GM21723 (cell line): Measurements from ENCODE around the gene ERMARD.
"Not testable (repeated sequence)": the region's sequence is repeated elsewhere in the genome, so short reads cannot be mapped to it uniquely, and the experiment has no call there.

ENCODE experiments used
- ATAC-seq: cut with Tn5 transposase; IDR thresholded peaks from one replicate; pipeline ENCODE4 v1.9.1; 2021; ENCODE audit warnings: mild to moderate bottlenecking, moderate library complexity; ENCODE audit not compliant: unreplicated experiment

The ERMARD gene

DNA sequence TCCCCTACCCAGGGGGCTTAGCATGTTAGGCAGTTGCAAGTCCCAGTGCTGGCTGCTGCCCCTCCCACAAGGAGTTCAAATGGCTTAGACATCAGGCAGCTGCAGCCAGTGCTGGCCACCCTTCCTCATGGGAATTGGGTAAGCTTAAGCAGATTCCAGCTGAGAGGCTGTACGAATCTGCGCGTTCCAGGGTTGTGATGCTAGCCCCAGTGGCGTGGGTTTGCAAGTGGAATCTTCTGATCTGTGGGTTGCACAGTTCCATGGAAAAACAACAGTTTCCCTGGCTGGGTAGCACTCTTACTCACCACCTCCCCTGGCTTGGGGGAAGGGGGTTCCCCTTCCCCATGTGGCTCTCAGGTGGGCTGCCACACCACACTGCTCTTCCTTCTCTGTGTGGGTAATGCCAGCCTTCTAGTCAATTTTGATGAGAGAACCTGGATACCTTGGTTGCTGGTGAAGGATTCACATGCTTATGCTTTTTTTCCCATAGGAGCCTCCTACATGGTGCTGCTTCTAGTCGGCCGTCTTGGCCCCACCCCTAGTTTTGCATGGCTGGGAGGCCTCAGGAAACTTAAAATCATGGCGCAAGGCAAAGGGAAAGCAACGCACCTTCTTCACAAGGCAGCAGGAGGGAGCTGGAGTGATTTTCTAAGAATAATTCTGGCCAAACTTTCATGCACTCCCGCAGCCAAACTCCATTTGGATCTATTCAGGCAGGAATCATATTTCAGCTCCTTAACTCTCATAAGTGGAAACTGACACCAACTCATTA is 13.0 kb upstream of the ERMARD start:
- ATAC-seq, result no peak

DNA sequence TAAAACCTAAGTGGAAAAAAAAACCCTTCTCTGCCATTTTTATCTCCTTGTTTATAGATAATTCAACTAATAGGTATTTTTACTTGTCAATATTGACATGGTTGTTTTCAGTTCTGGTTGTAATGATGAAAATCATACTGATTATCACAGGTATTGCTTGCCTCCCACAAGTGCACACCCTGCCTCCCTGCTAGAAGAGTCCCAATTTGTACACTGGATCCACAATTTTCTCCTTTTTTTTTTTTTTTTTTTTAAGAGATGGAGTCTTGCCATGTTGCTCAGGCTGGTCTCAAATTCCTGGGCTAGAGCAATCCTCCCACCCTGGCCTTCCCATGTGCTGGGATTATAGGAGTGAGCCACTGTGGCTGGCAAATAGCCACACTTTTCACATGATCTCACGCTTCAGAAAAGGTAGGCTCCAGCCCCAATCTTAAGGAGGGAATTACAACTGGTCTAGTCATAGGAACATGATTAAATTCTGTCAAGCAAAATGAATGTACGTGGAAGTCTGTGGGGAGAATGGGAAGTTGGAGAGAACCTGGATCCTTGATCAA is 12.4 kb upstream of the ERMARD start:
- ATAC-seq, result no peak

DNA sequence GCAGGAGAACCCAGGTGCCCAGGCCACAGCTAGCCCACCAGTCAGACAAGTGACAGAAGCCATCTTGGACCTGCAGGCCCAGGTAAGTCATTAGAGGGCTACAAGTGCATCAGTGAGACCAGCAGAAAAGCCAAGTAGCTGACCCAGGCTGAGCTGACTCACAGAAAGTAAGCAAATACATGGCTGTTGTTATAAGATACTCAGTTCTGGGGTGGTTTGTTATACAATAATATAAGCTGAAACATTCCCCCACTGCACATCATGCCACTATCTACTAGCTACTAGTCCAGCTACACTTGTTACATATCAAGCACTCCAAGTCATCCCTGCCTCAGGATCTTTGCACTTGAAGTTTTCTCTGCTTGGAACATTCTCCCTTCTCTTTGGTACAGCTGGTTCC is 10.1 kb upstream of the ERMARD start:
- ATAC-seq, result no peak

DNA sequence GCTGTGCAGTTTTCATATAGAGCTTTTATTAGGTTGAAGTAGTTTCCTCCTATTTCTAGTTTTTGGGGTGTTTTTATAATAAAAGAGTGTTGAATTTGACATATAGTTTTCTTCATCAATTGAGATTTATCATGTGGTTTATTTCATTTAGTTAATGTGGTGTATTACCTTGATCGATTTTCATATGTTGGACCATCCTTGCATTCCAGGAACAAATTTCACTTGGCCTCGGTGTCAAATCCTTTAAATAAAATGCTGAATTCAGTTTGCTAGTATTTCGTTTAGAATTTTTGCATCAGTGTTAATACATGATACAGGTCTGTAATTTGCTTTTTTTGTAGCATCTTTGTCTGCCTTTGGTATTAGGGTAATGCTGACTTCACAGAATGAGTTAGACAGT is 6.0 kb upstream of the ERMARD start:
- no peak for ATAC-seq

DNA sequence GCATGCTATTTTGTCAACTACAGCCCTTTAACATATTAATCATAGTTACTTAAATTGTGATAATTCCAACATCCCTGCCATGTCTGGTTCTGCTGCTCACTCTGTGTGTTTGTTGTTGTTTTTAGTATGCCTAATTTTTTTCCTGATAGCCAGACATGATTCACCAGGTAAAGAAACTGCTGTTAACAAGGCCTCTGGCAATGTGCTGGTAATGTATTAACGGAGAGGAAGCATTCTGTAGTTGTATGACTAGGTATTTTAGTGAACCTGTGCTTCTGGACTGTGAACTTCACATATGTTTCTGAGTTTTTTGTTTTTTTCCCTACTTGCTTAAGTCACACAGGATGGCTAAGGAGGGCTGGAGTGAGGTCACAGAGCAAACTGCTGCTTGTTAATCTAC is 4.9 kb upstream of the ERMARD start:
- no peak for ATAC-seq

DNA sequence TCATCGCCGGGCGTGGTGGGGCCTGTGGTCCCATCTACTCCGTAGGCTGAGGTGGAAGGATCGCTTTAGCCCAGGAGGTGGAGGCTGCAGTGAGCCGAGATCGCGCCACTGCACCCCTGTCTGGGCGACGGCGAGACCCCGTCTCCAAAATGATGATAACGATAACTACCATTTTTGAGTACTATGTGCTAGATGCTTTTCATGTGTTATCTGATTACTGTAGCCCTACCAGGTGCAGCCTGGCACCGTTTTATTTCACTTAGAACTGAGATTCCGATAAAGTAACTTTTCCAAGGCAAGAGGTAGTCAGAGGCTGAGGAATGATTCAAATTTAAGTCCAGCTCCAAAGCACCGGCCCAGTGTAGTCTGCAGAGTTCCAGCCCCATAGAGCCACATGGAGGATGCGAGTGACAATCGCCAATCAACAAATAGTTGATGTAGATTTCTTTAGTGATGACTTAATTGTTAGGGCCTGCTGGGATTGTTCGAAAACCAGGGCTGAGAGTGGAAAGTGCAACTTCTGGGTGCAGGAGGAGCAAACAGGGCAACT is 727 bp downstream of the ERMARD start:
- ATAC-seq, result peak; percentile 2

DNA sequence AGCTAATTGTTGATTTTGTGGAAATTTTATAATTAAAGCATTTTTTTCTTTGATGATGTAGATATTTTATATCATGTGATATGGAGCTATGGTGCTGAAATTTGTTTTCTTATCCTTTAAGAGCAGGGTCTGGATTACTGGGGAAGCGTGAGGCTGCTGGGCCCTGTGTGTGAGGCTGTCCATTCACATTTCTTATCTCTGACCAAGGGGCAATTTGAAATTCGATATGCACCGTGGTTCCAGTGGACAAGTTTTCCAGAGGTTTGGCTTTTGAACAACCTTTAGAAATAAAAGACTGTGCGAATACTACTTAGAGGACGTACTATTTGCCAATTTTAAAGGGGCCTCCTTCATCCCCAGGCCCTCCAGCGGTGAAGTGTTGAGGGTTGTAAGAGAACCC is 3.7 kb downstream of the ERMARD start:
- no peak for ATAC-seq

DNA sequence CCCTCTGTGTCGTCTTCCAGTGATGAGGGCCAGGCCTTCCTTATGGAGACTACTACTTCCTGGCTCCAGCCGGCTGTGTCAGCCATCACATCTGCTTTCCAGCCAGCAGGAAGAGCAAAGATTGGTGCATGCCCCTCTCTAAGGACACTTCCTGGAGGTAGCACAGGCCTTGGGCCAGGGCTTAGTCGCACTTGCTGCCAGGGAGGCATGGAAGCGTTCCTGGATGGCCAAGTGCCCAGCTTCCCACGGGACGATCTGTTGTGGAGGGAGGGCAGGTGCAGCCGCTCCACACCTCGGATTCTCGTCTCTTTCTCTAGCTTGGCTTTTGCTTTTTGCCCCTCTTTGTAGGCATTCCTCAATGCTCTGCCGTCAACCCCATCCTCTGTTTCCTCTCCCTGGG is 11.9 kb downstream of the ERMARD start:
- ATAC-seq, result no peak

DNA sequence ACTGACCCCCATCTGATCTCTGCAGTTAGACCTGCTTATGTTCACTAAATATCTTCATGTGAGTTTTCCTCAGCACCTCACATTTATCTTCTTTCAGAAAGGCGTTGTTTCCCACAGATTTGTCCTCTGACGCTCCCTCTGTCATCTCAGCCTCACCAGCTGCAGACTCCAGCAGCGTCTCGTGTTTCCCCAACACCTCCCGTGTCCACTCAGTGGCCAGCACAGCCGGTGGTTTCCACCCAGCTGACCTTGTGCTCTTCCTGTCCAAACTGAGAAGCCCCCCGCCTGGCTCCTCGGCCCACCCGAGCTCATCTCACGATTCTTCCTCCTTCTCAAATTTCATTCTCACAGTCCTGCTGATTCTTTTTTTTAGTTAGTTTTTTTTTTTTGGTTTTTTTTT is 12.5 kb downstream of the ERMARD start:
- no peak for ATAC-seq

DNA sequence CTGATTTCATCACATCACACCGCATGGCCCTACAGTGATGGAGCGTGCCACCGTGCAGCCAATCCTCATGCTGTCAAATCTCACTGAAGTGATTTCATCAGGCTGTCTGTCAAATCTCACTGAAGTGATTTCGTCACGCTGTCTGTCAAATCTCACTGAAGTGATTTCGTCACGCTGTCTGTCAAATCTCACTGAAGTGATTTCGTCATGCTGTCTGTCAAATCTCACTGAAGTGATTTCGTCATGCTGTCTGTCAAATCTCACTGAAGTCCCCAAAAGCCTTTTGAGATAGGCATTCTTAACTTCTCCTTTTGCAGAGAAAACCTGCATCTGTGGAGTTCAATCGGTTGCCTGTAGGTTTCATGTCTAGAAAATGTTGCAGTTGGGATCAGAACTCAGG is 14.4 kb downstream of the ERMARD start:
- not testable (repeated sequence) for ATAC-seq

DNA sequence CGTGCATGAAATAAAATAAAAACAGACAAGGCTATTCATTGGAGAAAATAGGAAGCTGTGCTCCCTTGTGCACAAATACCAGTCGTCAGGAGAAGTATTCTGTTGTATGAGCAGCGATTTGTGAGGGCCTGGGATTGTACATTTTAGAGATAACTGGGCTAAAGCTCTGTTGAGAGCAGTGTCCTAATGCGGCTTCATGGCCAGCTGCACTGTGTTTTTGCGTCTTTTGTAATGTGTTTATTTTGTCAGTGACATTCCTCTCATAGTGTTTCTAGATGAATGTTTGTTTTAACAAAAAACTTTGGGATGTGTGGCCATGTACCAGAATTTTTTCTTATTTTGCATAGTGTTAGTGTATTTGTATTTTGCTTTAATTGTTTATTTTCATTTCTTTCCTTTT is 14.8 kb downstream of the ERMARD start:
- ATAC-seq, result no peak

DNA sequence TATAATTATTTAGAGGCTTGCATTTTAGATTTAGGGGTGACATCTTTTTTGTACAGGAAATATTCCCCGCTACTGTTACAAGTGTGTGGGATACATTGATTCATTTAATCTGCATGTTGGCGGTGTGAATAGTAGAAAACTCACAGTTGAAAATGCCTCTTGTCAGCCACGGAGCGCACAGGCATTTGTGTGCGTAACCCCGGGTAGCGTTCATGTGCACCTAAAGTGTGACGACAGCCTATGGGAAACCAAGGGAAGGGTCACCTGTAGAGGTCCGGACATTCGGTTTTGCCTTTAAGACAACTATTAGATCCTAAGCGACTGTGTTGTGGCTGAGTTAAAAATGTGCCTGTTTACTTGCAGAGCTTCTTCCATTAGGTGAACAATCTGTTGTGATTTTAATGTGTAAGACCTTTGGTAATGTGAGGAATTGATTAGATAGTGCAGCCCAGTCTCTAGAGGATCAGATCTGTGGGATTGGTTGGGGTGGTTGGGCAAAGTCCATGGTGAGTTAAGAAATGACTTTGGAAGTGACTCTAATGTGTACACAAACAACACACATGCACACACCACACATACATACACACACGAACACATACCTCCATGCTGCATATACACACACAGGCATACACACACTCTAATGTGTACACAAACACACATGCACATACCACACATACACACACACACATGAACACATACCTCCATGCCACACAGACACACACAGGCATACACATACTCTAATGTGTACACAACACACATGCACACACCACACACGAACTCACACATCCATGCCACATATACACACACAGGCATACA is 15.7 kb downstream of the ERMARD start:
- ATAC-seq, result no peak

DNA sequence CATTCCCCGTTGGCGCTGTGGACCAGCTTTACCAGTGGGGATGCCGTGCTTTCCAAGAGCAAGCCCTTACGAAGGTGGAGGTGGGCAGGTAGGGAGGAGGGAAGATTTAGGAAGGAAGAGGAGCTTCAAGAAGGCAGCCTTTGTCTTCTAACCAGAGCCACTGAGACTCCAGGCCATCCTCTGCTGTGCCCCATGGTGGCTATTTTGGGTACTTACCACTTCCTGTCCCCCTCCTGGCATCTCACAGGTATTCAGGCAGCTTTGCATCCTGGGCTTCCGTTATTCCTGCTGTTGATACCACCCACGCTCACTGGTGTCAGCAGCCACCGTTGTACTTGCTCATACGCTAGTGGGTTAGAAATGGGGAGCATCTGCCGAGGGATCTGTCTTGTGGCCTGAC is 22.9 kb downstream of the ERMARD start:
- ATAC-seq, result no peak

DNA sequence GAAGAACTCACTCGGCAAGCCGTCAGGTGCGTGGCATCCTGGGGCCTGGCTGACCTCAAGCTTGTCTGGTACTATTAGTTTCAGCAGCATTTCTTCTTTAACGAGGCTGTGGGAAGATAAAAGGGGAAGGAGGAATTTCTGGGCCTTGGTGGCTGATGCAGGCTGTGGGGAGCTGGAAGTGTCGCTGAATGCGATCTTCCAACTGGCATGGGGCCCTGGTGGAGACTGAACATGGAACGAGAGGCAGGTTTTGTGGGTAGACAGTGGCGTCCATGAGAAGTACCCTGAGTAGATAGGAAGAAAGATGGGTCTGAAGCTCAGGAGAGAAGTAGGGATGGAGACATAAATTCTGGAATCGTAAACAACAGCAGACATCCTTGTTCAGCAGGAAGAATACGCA is 23.9 kb downstream of the ERMARD start:
- ATAC-seq, result no peak

DNA sequence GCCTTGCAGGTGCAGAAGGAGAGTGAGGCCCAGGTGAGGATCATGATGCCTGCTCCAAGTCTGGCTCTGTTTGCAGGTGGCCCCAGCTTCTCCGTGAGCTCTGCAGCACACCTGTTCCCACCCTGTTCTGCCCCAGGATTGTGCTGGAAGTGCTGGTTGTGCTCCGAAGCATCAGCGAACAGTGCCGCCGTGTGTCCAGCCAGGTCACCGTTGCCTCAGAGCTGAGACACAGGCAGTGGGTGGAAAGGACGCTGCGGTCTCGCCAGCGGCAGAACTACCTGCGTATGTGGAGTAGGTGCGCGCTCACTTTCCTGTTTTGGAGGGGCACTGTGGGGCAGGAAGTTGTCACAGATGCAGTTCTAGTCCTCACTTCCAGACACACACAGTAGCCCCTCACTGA is 25.0 kb downstream of the ERMARD start:
- ATAC-seq, result no peak

DNA sequence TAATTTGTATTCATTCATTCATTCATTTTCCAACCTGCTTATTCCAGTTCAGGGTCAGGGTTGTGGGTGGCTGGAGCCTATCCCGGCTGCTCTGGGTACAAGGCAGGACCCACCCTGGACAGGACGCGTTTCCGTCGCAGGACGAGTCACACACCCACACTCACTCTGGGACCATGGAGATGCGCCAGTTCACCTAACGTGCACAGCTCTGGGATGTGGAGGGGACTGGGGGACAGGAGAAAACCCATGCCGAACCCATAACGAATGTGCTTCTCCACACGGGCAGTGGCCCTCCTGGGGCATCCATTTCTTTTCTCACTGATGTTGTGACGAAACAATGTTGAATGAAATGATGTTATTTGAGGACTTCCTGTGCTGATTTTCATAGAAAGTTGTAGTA is 26.5 kb downstream of the ERMARD start:
- no peak for ATAC-seq

DNA sequence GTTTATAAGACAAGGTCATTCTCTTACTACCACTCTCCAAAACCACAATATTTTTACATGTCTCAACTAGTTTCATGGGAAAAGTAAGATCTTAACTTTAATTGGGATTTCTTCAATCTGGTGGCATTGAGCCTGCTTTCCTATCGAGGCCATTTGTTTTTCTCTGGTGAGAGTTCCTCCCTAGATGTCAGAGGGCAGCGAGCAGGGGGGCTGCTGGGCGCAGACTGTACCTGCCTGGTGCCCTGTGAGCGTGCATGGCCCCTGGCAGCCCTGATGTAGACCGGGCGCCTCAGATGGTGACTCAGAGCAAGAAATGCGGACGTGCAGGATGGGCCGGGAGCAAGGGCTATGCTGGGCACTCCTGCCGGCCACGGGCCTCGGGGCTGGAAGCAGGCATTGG is 27.2 kb downstream of the ERMARD start:
- ATAC-seq, result no peak

DNA sequence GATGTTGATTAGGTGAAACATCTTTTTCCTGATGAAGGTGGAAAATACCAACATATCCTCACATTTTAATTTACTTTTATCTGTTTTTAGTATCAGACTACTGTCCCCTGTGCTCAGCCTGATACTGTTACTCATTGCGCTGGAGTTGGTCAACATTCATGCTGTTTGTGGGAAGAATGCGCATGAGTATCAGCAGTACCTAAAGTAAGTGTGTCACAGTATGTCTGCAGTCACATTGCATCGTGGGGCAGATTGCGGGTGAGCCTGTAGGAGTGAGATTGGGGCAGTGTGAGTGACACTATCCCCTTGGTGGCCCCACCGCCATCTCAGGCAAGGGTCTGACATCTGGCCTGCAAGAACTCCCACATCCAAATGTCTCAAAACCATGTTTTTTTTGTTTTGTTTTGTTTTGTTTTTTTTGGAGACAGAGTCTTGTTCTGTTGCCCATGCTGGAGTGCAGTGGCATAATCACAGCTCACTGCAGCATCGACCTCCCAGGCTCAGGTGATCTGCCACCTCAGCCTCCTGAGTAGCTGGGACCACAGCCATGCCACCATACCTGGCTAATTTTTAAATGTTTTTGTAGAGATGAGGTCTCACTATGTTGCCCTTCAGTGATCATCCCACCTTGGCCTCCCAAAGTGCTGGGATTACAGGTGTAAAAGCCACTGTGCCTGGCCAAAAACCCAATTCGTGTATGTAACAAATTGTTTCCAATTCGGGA is 27.8 kb downstream of the ERMARD start:
- ATAC-seq, result no peak

DNA sequence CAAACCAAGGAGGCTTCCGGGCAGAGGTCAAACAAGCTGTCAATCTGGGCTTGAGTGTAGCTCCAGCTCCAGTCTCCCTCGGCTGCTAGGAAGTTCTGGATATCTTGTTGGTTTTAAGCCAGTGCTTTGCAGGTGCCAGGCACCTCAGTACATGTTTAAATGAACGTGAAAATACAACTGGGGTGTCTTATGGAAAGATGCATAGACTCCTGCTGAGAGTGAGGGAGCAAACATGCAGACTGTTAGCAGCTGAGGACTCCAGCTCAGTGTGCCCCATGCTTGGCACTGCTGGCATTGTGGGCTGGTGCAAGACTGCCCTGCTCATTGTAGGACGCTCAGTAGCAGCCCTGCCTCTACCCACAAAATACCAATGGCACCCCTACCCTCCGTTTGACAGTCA is 28.5 kb downstream of the ERMARD start:
- no peak for ATAC-seq

DNA sequence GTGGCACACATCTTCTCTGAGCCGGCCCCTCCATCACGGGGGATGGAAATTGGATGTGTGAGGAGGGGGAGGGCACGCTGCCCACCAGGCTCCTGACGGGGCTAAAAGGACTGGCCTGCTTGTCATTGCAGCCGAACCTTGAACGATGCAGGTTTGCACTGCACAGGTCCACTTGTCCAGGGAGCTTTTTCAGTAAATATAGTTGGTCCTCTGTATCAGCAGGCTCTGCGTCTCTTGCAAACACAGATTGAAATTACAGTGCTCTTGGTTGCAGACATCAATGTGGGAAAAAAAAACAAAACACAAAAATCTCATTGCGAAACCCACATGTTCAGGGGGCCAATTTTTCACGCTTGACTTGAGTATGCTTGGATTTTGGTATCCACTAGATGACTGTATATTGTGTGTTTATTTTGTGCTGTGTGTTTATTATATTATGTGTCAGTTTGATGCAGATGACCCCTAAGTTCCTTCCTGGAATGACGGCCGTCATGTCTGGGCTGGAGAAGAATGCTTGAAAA is 29.2 kb downstream of the ERMARD start:
- ATAC-seq, result no peak

DNA sequence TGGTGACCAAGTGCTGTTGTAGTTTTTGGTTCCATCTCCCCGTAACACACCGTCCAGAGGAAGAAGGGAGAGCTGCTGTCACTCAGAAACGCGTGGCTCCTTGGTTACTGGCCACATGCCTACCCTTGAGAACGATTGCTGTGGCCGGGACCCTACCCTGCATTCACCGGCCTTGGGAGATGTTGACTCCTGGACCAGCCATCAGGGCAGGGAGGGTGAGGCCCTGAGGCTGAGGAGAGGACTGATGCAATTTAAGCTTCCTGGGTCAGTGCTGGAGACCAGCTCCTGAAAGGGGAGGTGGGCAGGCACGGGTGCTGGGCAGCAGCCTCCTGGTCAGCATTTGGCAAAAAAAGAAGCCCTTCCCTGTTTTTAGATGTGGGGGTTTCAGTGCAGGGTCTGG is 31.5 kb downstream of the ERMARD start:
- no peak for ATAC-seq
